Hepatocyte (in vitro differentiated cells): ENCODE data around the gene SPSB2.

ENCODE experiments used
- EZH2 ChIP-seq: fragments of 200-600 bp; sonication (generic); IDR thresholded peaks from 2 replicates; pipeline ENCODE4 v1.6.1; 2016; ENCODE audit warnings: antibody characterized with exemption, mild to moderate bottlenecking, borderline replicate concordance
- EZH2phosphoT487 ChIP-seq: fragments of 200-600 bp; sonication (generic); IDR thresholded peaks from one replicate; pipeline ENCODE4 v1.6.1; 2018; ENCODE audit warnings: antibody characterized with exemption, mild to moderate bottlenecking, low read depth, moderate library complexity; ENCODE audit not compliant: unreplicated experiment, severe bottlenecking
- TF ChIP-seq, protein P1 (sequence below): fragments of 200-600 bp; sonication (generic); IDR thresholded peaks from 2 replicates; pipeline ENCODE4 v1.5.1; 2016; ENCODE audit warnings: antibody characterized with exemption, mild to moderate bottlenecking; ENCODE audit not compliant: poor library complexity

DNA sequence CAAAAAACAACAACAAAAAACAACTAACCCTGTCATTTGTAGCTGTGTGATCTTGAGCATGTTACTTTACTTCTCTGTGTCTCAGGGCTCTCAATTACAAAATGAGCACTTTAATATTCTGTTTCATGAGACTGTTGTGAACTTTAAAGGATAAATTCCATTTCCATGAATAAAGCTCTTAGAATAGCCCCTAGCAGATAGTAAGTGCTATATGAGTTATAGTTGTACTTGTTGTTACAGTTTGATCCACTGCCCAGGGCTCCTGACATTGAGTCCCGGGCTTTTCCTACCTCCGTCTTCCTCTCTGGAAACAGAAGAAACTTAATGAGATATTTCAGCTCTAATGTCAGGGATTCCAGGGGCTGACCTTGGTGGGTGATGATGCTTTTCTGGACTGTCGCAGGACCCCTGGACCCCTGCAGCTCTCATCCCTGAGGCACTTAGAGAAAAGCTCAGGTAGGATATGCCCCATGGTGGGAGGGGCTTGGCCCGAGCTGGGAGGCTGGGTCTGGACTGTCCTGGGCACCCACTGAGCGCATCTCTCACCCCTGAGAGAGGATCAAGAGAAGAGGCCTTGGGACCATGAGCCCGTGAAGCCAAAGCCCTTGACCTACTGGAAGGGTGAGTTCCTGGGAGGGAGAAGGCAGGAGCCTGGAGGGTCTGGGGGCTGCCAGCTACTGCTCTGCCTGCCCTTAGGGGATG, 39.8 kb downstream of the SPSB2 start:
- TF ChIP-seq, protein P1, sequence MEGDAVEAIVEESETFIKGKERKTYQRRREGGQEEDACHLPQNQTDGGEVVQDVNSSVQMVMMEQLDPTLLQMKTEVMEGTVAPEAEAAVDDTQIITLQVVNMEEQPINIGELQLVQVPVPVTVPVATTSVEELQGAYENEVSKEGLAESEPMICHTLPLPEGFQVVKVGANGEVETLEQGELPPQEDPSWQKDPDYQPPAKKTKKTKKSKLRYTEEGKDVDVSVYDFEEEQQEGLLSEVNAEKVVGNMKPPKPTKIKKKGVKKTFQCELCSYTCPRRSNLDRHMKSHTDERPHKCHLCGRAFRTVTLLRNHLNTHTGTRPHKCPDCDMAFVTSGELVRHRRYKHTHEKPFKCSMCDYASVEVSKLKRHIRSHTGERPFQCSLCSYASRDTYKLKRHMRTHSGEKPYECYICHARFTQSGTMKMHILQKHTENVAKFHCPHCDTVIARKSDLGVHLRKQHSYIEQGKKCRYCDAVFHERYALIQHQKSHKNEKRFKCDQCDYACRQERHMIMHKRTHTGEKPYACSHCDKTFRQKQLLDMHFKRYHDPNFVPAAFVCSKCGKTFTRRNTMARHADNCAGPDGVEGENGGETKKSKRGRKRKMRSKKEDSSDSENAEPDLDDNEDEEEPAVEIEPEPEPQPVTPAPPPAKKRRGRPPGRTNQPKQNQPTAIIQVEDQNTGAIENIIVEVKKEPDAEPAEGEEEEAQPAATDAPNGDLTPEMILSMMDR, result no peak
- TF ChIP-seq EZH2, result no peak
- TF ChIP-seq EZH2phosphoT487, result no peak
